GM19035 (cell line): ENCODE data around the gene PHLPP1.
"Not testable (repeated sequence)": the region's sequence is repeated elsewhere in the genome, so short reads cannot be mapped to it uniquely, and the experiment has no call there.

ENCODE experiments used
- ATAC-seq: cut with Tn5 transposase; IDR thresholded peaks from one replicate; pipeline ENCODE4 v1.9.1; 2021; ENCODE audit not compliant: unreplicated experiment

Gene PHLPP1

GRCh38 chr18:62880034-62880433 lies 164.7 kb downstream of the PHLPP1 start:
- no peak for ATAC-seq

- no peak for ATAC-seq
Measured at GRCh38 chr18:62880673-62881364, 165.5 kb downstream of the PHLPP1 start.

GRCh38 chr18:62881509-62882016 lies 166.2 kb downstream of the PHLPP1 start:
- no peak for ATAC-seq

GRCh38 chr18:62883937-62884735 lies 168.8 kb downstream of the PHLPP1 start:
- ATAC-seq, result no peak

GRCh38 chr18:62885804-62886203 lies 170.5 kb downstream of the PHLPP1 start:
- no peak for ATAC-seq

GRCh38 chr18:62894681-62895390 lies 179.5 kb downstream of the PHLPP1 start:
- ATAC-seq, result no peak

GRCh38 chr18:62897153-62897552 lies 181.8 kb downstream of the PHLPP1 start:
- ATAC-seq, result no peak

- no peak for ATAC-seq
Measured at GRCh38 chr18:62898359-62898758, 183.0 kb downstream of the PHLPP1 start.

GRCh38 chr18:62899534-62899933 lies 184.2 kb downstream of the PHLPP1 start:
- no peak for ATAC-seq

GRCh38 chr18:62900132-62900883 lies 185.0 kb downstream of the PHLPP1 start:
- no peak for ATAC-seq

- ATAC-seq, result no peak
Measured at GRCh38 chr18:62902776-62903175, 187.4 kb downstream of the PHLPP1 start.

GRCh38 chr18:62904396-62905285 lies 189.3 kb downstream of the PHLPP1 start:
- ATAC-seq, result no peak

GRCh38 chr18:62912885-62913284 lies 197.5 kb downstream of the PHLPP1 start:
- no peak for ATAC-seq

- not testable (repeated sequence) for ATAC-seq
Measured at GRCh38 chr18:62913824-62914223, 198.5 kb downstream of the PHLPP1 start.

GRCh38 chr18:62914871-62915392 lies 199.6 kb downstream of the PHLPP1 start:
- no peak for ATAC-seq

GRCh38 chr18:62918361-62918760 lies 203.0 kb downstream of the PHLPP1 start:
- no peak for ATAC-seq

GRCh38 chr18:62919109-62919838 lies 203.9 kb downstream of the PHLPP1 start:
- ATAC-seq, result no peak

- ATAC-seq, result no peak
Measured at GRCh38 chr18:62925031-62925688, 209.8 kb downstream of the PHLPP1 start.
